PC-9 (cell line): ENCODE results near the gene PRKCH. TPM values are rescaled to one million over a fixed set of nuclear protein-coding genes. Genes with fewer than 3 reads are reported as not detected.
"Not testable (repeated sequence)": the region's sequence is repeated elsewhere in the genome, so short reads cannot be mapped to it uniquely, and the experiment has no call there.

Experiments used
- BruUV-seq: library from RNA; stranded (reverse); fragments of 400-500 nt; replicated peaks from 2 replicates; lab custom pipeline; 2021; lab: Mats Ljungman, UMichigan
- CTCF ChIA-PET: fragments of 300-600 bp; sonication (Branson Sonifier 250); formaldehyde crosslinking; loops from one replicate; lab custom pipeline; 2022; ENCODE audit warnings: antibody characterized with exemption; lab: Charles Lee
- POLR2A ChIA-PET: fragments of 300-600 bp; sonication (Branson Sonifier 250); formaldehyde crosslinking; loops from one replicate; lab custom pipeline; 2022; ENCODE audit warnings: antibody characterized with exemption; ENCODE audit not compliant: unreplicated experiment; lab: Charles Lee
- DNase-seq, 2 experiments: peaks; one replicate each; pipeline versions ENCODE4 v3.0.0 to v3.0.0-alpha.2; 2015 to 2022; ENCODE audit warnings: mixed read lengths in 1 of 2
- H2AFZ ChIP-seq: fragments of 200-600 bp; sonication (generic); 2 replicates; pipeline ENCODE4 v1.8.1; 2017; ENCODE audit warnings: antibody characterized with exemption
- H3F3A ChIP-seq: fragments of 200-600 bp; sonication (generic); 2 replicates; pipeline ENCODE4 v1.8.1; 2017; ENCODE audit warnings: antibody characterized with exemption, mild to moderate bottlenecking, low read depth; ENCODE audit not compliant: insufficient read depth
- H3K27ac ChIP-seq: fragments of 200-600 bp; sonication (generic); 2 replicates; pipeline ENCODE4 v1.6.1; 2016; ENCODE audit warnings: mixed run types
- H3K27me3 ChIP-seq: fragments of 200-600 bp; sonication (generic); 2 replicates; pipeline ENCODE4 v1.6.1; 2016; ENCODE audit warnings: low read depth, mixed run types; ENCODE audit not compliant: insufficient read depth
- H3K36me3 ChIP-seq: fragments of 200-600 bp; sonication (generic); 2 replicates; pipeline ENCODE4 v1.6.1; 2016; ENCODE audit warnings: low read depth, mixed run types
- H3K4me1 ChIP-seq: fragments of 200-600 bp; sonication (generic); replicated peaks from 2 replicates; pipeline ENCODE4 v1.6.1; 2016; ENCODE audit warnings: mixed run types; ENCODE audit not compliant: insufficient read depth
- H3K4me2 ChIP-seq: fragments of 200-600 bp; sonication (generic); 2 replicates; pipeline ENCODE4 v1.6.1; 2017; ENCODE audit warnings: mixed run types
- H3K4me3 ChIP-seq: fragments of 200-600 bp; sonication (generic); 2 replicates; pipeline ENCODE4 v1.6.1; 2016; ENCODE audit warnings: mixed run types
- H3K79me2 ChIP-seq: fragments of 200-600 bp; sonication (generic); 2 replicates; pipeline ENCODE4 v1.6.1; 2017; ENCODE audit warnings: low read depth, mixed run types
- H3K9me2 ChIP-seq: fragments of 200-600 bp; sonication (generic); 2 replicates; pipeline ENCODE4 v1.8.1; 2017; ENCODE audit warnings: mild to moderate bottlenecking; ENCODE audit not compliant: insufficient read depth
- H3K9me3 ChIP-seq: fragments of 200-600 bp; sonication (generic); 2 replicates; pipeline ENCODE4 v1.8.1; 2016; ENCODE audit warnings: low read depth; ENCODE audit not compliant: insufficient read depth
- H4K20me1 ChIP-seq: fragments of 200-600 bp; sonication (generic); 2 replicates; pipeline ENCODE4 v1.8.1; 2017; ENCODE audit not compliant: insufficient read depth
- CTCF ChIP-seq: fragments of 200-600 bp; sonication (generic); conservative IDR thresholded peaks from 2 replicates; pipeline ENCODE4 v1.6.1; 2017; ENCODE audit warnings: mixed run types, antibody characterized with exemption, mild to moderate bottlenecking, moderate library complexity
- EZH2 ChIP-seq: fragments of 200-600 bp; sonication (generic); IDR thresholded peaks from 2 replicates; pipeline ENCODE4 v1.8.0; 2017; ENCODE audit warnings: antibody characterized with exemption, low read depth
- intact Hi-C: fragments of 100-400 bp; cut with micrococcal nuclease; formaldehyde crosslinking; loops from one replicate; pipeline ENCODE4 v1.10.0; 2022; ENCODE audit not compliant: unreplicated experiment
- total RNA-seq: library from RNA; stranded (reverse); gene quantifications from 2 replicates; pipeline ENCODE4 v1.2.3, GENCODE V29; 2021

The PRKCH gene
- total RNA-seq, 1 experiment from 2014 or later = 32.4 TPM

GRCh38 chr14:61462566-61463193, 141.3 kb downstream of the PRKCH start:
- Histone ChIP-seq H4K20me1 (no peaks in the 10 kb centered on the region), H3K27me3 (no peaks in the 10 kb centered on the region), H3K9me3 (0 out of 2 replicates have a peak, but pooled peaks cover 6% of the 10 kb centered on the region), H3K4me1 (peaks cover 57% of the 10 kb centered on the region), H3K4me3 (no peak overlapping the region), H3K4me2 (peak overlapping the region; percentile 61), H3K36me3 (peaks cover 13% of the 10 kb centered on the region), H3K27ac (peak overlapping the region; percentile 64), H3K79me2 (peaks cover 45% of the 10 kb centered on the region), H2AFZ (no peak overlapping the region), H3F3A (peaks cover 24% of the 10 kb centered on the region), H3K9me2 (no peaks in the 10 kb centered on the region)
- intact Hi-C loops = loop anchor here (2.0 kb wide), 1 partner anchor 288 kb away; no protein-coding TSS in a partner anchor
- CTCF ChIA-PET = interaction anchor here (0.6 kb wide), 1 partner anchor 173 kb away, joined by 3 read pairs; no protein-coding TSS in a partner anchor
- DNase-seq = peak in 1 of 2 experiments; percentile 83
- POLR2A ChIA-PET = interaction anchor here (0.6 kb wide), 1 partner anchor 63 kb away, joined by 3 read pairs; no protein-coding TSS in a partner anchor
- BruUV-seq = no TSS peak
- no peak for TF ChIP-seq CTCF
- TF ChIP-seq EZH2 = no peak

GRCh38 chr14:61463664-61464285, 142.4 kb downstream of the PRKCH start:
- Histone ChIP-seq H3K4me3 (no peak overlapping the region), H3K4me2 (no peak overlapping the region), H3K79me2 (peaks cover 54% of the 10 kb centered on the region), H3K36me3 (peaks cover 5% of the 10 kb centered on the region; the same call in 1 of the 2 replicates), H3F3A (peaks cover 24% of the 10 kb centered on the region), H3K27me3 (no peaks in the 10 kb centered on the region), H2AFZ (no peak overlapping the region), H3K27ac (peak overlapping the region; percentile 64), H4K20me1 (no peaks in the 10 kb centered on the region), H3K4me1 (peaks cover 57% of the 10 kb centered on the region), H3K9me2 (no peaks in the 10 kb centered on the region), H3K9me3 (0 out of 2 replicates have a peak, but pooled peaks cover 6% of the 10 kb centered on the region)
- no TSS peak for BruUV-seq
- TF ChIP-seq CTCF = no peak
- no peak for TF ChIP-seq EZH2
- intact Hi-C loops = loop anchor here (2.0 kb wide), 1 partner anchor 287 kb away; no protein-coding TSS in a partner anchor
- CTCF ChIA-PET = no interaction called here
- POLR2A ChIA-PET = no interaction called here
- DNase-seq = no peak

- H3K79me2 ChIP-seq = peaks cover 58% of the 10 kb centered on the region
- peaks cover 57% of the 10 kb centered on the region for H3K4me1 ChIP-seq
- DNase-seq, H3K27me3 ChIP-seq, H3K9me2 ChIP-seq, H2AFZ ChIP-seq, intact Hi-C loops, H3K9me3 ChIP-seq, POLR2A ChIA-PET, H3K36me3 ChIP-seq, H3K4me2 ChIP-seq, H3K4me3 ChIP-seq, BruUV-seq, H4K20me1 ChIP-seq, CTCF ChIA-PET: not testable (repeated sequence)
- H3F3A ChIP-seq = peaks cover 24% of the 10 kb centered on the region
- peak overlapping the region; percentile 71 for H3K27ac ChIP-seq
These were observed 143.4 kb downstream of the PRKCH start for GRCh38 chr14:61464539-61465320.
